ENCODE measurements around the gene TAX1BP1.

TAX1BP1 gene

GRCh38 chr7:27771111-27771510, 31.1 kb downstream of the TAX1BP1 start:
- ATAC-seq (ENCODE audit: insufficient read depth, low read depth), result no peak
- H3K27me3 ChIP-seq (ENCODE audit: insufficient read depth, low read length, poor library complexity), result no peaks in the 10 kb centered on the region
- H3K79me2 ChIP-seq (ENCODE audit: insufficient read depth, low read length), result 0 out of 2 replicates have a peak, but pooled peaks cover 4% of the 10 kb centered on the region
- H4K20me1 ChIP-seq (ENCODE audit: insufficient read depth, low read length), result no peaks in the 10 kb centered on the region
- H3K9ac ChIP-seq (ENCODE audit: low read depth, low read length), result no peak overlapping the region
- no peak overlapping the region for H3K4me2 ChIP-seq (ENCODE audit: insufficient read depth, low read length)
- H2AFZ ChIP-seq (ENCODE audit: low read depth, low read length), result no peak overlapping the region
- H3K27ac ChIP-seq (ENCODE audit: low read length), result no peak overlapping the region
- TF ChIP-seq EZH2 (IDR thresholded peaks at IDR 0.05; ENCODE audit: borderline replicate concordance, low read depth, low read length, severe bottlenecking), result no peak
- no peak for TF ChIP-seq CTCF (IDR thresholded peaks at IDR 0.05; ENCODE audit: borderline replicate concordance, extremely low read depth, low read length, poor library complexity, severe bottlenecking)
- peaks cover 45% of the 10 kb centered on the region; the same call in 1 of the 2 replicates for H3K36me3 ChIP-seq (ENCODE audit: insufficient read depth, low read length)
- no peaks in the 10 kb centered on the region for H3K9me3 ChIP-seq (ENCODE audit: insufficient read depth, low read length, severe bottlenecking)
- H3K4me3 ChIP-seq (ENCODE audit: low read depth in 1 of 2, low read length in 2 of 2), result no peak overlapping the region
- DNase-seq, result no peak
- H3K4me1 ChIP-seq (ENCODE audit: insufficient read depth, low read length), result no peaks in the 10 kb centered on the region

- Histone ChIP-seq H3K27ac (ENCODE audit: low read length) (no peak overlapping the region), H3K27me3 (ENCODE audit: insufficient read depth, low read length, poor library complexity) (no peaks in the 10 kb centered on the region), H3K4me1 (ENCODE audit: insufficient read depth, low read length) (no peaks in the 10 kb centered on the region), H3K9ac (ENCODE audit: low read depth, low read length) (no peak overlapping the region), H3K79me2 (ENCODE audit: insufficient read depth, low read length) (peaks cover 11% of the 10 kb centered on the region), H3K36me3 (ENCODE audit: insufficient read depth, low read length) (peaks cover 30% of the 10 kb centered on the region; the same call in 1 of the 2 replicates), H4K20me1 (ENCODE audit: insufficient read depth, low read length) (no peaks in the 10 kb centered on the region), H2AFZ (ENCODE audit: low read depth, low read length) (no peak overlapping the region), H3K9me3 (ENCODE audit: insufficient read depth, low read length, severe bottlenecking) (no peaks in the 10 kb centered on the region), H3K4me3 (ENCODE audit: low read depth in 1 of 2, low read length in 2 of 2) (no peak overlapping the region), H3K4me2 (ENCODE audit: insufficient read depth, low read length) (no peak overlapping the region)
- TF ChIP-seq EZH2 (IDR thresholded peaks at IDR 0.05; ENCODE audit: borderline replicate concordance, low read depth, low read length, severe bottlenecking), result no peak
- TF ChIP-seq CTCF (IDR thresholded peaks at IDR 0.05; ENCODE audit: borderline replicate concordance, extremely low read depth, low read length, poor library complexity, severe bottlenecking), result no peak
- DNase-seq (no peak), ATAC-seq (ENCODE audit: insufficient read depth, low read depth) (no peak)
These were observed 34.9 kb downstream of the TAX1BP1 start for GRCh38 chr7:27774717-27775328.

- H3K4me3 ChIP-seq (ENCODE audit: low read depth in 1 of 2, low read length in 2 of 2), result no peak overlapping the region
- H3K4me2 ChIP-seq (ENCODE audit: insufficient read depth, low read length), result no peak overlapping the region
- no peak overlapping the region for H3K27ac ChIP-seq (ENCODE audit: low read length)
- peaks cover 11% of the 10 kb centered on the region for H3K79me2 ChIP-seq (ENCODE audit: insufficient read depth, low read length)
- DNase-seq (no peak), ATAC-seq (ENCODE audit: insufficient read depth, low read depth) (no peak)
- no peaks in the 10 kb centered on the region for H3K9me3 ChIP-seq (ENCODE audit: insufficient read depth, low read length, severe bottlenecking)
- H4K20me1 ChIP-seq (ENCODE audit: insufficient read depth, low read length), result no peaks in the 10 kb centered on the region
- H2AFZ ChIP-seq (ENCODE audit: low read depth, low read length), result no peak overlapping the region
- H3K36me3 ChIP-seq (ENCODE audit: insufficient read depth, low read length), result peaks cover 21% of the 10 kb centered on the region; the same call in 1 of the 2 replicates
- no peaks in the 10 kb centered on the region for H3K4me1 ChIP-seq (ENCODE audit: insufficient read depth, low read length)
- no peak overlapping the region for H3K9ac ChIP-seq (ENCODE audit: low read depth, low read length)
- no peaks in the 10 kb centered on the region for H3K27me3 ChIP-seq (ENCODE audit: insufficient read depth, low read length, poor library complexity)
- TF ChIP-seq EZH2 (IDR thresholded peaks at IDR 0.05; ENCODE audit: borderline replicate concordance, low read depth, low read length, severe bottlenecking) (no peak), CTCF (IDR thresholded peaks at IDR 0.05; ENCODE audit: borderline replicate concordance, extremely low read depth, low read length, poor library complexity, severe bottlenecking) (no peak)
These were observed 35.8 kb downstream of the TAX1BP1 start for GRCh38 chr7:27775782-27776181.

Data from DND-41 (cell line).